Lower leg skin (tissue), 3 donors: ENCODE results near the gene EHD4.

Source experiments
- POLR2A ChIP-seq, 2 donors: fragments of 450-650 bp; IDR thresholded peaks; one replicate each; pipeline ENCODE4 v1.6.1; 2016 to 2017; ENCODE audit warnings: antibody characterized with exemption in 2 of 2, mild to moderate bottlenecking in 1 of 2, moderate library complexity in 1 of 2
- TF ChIP-seq, protein P1 (sequence below), 3 donors: fragments of 450-650 bp; IDR thresholded peaks; one replicate each; pipeline ENCODE4 v1.5.1; 2016; ENCODE audit warnings: antibody characterized with exemption in 3 of 3, mild to moderate bottlenecking in 3 of 3, moderate library complexity in 2 of 3

DNA sequence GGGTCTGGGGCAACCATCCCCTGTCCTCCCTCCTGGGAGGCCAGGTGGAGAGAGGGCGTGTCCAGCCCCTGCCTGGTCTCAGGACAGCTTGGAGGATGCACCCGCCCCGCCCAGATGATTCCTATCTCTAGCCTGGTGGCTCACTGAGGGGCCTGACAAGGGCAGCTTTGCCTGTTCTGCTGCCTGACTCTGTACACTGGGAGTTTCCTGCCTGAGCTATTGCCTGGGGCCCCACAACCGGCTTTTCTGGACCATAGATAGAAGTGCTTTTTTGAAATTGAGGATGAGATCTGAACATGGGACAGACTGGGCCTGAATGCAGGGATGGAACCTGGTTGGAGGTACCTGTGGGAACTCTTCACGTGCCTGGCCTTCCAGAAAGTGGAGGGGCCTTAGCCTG lies 49.2 kb upstream of the EHD4 start:
- TF ChIP-seq, protein P1, sequence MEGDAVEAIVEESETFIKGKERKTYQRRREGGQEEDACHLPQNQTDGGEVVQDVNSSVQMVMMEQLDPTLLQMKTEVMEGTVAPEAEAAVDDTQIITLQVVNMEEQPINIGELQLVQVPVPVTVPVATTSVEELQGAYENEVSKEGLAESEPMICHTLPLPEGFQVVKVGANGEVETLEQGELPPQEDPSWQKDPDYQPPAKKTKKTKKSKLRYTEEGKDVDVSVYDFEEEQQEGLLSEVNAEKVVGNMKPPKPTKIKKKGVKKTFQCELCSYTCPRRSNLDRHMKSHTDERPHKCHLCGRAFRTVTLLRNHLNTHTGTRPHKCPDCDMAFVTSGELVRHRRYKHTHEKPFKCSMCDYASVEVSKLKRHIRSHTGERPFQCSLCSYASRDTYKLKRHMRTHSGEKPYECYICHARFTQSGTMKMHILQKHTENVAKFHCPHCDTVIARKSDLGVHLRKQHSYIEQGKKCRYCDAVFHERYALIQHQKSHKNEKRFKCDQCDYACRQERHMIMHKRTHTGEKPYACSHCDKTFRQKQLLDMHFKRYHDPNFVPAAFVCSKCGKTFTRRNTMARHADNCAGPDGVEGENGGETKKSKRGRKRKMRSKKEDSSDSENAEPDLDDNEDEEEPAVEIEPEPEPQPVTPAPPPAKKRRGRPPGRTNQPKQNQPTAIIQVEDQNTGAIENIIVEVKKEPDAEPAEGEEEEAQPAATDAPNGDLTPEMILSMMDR (IDR thresholded peaks at IDR 0.05) = no peak
- no peak for TF ChIP-seq POLR2A (IDR thresholded peaks at IDR 0.05)
